ENCODE results near the gene BTN2A1. TPM values are rescaled to one million over a fixed set of nuclear protein-coding genes. Genes with fewer than 3 reads are reported as not detected.

Gene BTN2A1
- total and polyA plus RNA-seq, 2 donors from 2014 or later = 15.6 to 19.1 TPM

DNA sequence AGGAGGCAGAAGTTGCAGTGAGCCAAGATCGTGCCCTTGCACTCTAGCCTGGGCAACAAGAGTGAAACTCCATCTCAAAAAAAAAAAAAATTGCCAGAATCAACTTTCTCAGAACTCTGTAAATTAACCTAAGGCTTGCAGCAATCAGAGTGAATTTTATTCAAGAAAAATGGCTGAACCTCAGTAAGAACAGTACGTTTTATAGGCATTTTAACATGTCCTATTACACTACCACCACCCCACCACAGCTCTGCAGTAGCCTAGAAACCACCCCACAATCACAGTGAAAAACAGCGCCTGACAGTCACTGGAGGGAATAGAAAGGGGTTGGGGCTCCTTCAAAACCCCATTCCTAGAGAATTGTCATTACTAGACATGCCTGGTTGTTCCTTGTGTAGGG is 26.0 kb downstream of the BTN2A1 start:
- Histone ChIP-seq H3K4me3 (ENCODE audit: low read length in 3 of 3) (no peak overlapping the region), H3K9ac (ENCODE audit: low read length in 3 of 3) (no peak overlapping the region), H3K36me3 (ENCODE audit: control insufficient read depth in 2 of 3, insufficient read depth in 3 of 3, low read length in 3 of 3) (no peaks in the 10 kb centered on the region), H3K9me3 (ENCODE audit: control insufficient read depth in 2 of 3, insufficient read depth in 1 of 3, low read length in 3 of 3) (peaks cover 0 to 4% (median 0%) of the 10 kb centered on the region in 3 donors), H3K4me1 (ENCODE audit: control insufficient read depth in 2 of 3, insufficient read depth in 2 of 3, low read depth in 1 of 3, low read length in 3 of 3) (no peaks in the 10 kb centered on the region), H3K27me3 (ENCODE audit: control insufficient read depth, insufficient read depth, low read length) (no peaks in the 10 kb centered on the region), H3K27ac (ENCODE audit: low read depth in 2 of 2, low read length in 2 of 2) (no peak overlapping the region)
- DNase-seq (no peak), FAIRE-seq (no peak)
- TF ChIP-seq, protein P1, sequence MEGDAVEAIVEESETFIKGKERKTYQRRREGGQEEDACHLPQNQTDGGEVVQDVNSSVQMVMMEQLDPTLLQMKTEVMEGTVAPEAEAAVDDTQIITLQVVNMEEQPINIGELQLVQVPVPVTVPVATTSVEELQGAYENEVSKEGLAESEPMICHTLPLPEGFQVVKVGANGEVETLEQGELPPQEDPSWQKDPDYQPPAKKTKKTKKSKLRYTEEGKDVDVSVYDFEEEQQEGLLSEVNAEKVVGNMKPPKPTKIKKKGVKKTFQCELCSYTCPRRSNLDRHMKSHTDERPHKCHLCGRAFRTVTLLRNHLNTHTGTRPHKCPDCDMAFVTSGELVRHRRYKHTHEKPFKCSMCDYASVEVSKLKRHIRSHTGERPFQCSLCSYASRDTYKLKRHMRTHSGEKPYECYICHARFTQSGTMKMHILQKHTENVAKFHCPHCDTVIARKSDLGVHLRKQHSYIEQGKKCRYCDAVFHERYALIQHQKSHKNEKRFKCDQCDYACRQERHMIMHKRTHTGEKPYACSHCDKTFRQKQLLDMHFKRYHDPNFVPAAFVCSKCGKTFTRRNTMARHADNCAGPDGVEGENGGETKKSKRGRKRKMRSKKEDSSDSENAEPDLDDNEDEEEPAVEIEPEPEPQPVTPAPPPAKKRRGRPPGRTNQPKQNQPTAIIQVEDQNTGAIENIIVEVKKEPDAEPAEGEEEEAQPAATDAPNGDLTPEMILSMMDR (IDR thresholded peaks at IDR 0.05; ENCODE audit: borderline replicate concordance, extremely low read depth, insufficient read depth) = no peak
- intact Hi-C loops (cut with DNase I) = no loop called here

DNA sequence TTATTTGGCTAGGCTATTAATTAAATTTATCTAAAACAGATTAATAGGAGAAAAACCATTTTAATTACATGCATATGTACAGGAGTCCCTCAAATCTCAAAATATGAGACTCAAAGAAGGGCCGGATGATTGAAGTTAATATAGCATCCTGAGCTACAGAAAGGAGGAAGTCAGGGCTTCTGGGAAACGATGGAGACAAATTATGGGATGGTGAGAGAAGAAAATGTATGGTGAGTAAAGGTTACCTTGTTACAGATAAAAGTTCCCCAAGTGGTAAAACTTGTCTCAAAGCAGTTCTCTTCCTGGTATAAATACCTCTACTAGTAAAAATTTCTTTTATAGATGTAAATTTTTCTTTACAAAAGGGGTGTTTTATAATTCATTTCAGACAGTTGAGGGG is 26.4 kb downstream of the BTN2A1 start:
- Histone ChIP-seq H3K36me3 (ENCODE audit: control insufficient read depth in 2 of 3, insufficient read depth in 3 of 3, low read length in 3 of 3) (no peaks in the 10 kb centered on the region), H3K27ac (ENCODE audit: low read depth in 2 of 2, low read length in 2 of 2) (no peak overlapping the region), H3K4me1 (ENCODE audit: control insufficient read depth in 2 of 3, insufficient read depth in 2 of 3, low read depth in 1 of 3, low read length in 3 of 3) (no peaks in the 10 kb centered on the region), H3K4me3 (ENCODE audit: low read length in 3 of 3) (no peak overlapping the region), H3K9me3 (ENCODE audit: control insufficient read depth in 2 of 3, insufficient read depth in 1 of 3, low read length in 3 of 3) (peaks cover 0 to 4% (median 0%) of the 10 kb centered on the region in 3 donors), H3K27me3 (ENCODE audit: control insufficient read depth, insufficient read depth, low read length) (no peaks in the 10 kb centered on the region), H3K9ac (ENCODE audit: low read length in 3 of 3) (no peak overlapping the region)
- TF ChIP-seq, protein P1 (IDR thresholded peaks at IDR 0.05; ENCODE audit: borderline replicate concordance, extremely low read depth, insufficient read depth) = no peak
- FAIRE-seq (no peak), DNase-seq (no peak)
- intact Hi-C loops (cut with DNase I) = no loop called here

DNA sequence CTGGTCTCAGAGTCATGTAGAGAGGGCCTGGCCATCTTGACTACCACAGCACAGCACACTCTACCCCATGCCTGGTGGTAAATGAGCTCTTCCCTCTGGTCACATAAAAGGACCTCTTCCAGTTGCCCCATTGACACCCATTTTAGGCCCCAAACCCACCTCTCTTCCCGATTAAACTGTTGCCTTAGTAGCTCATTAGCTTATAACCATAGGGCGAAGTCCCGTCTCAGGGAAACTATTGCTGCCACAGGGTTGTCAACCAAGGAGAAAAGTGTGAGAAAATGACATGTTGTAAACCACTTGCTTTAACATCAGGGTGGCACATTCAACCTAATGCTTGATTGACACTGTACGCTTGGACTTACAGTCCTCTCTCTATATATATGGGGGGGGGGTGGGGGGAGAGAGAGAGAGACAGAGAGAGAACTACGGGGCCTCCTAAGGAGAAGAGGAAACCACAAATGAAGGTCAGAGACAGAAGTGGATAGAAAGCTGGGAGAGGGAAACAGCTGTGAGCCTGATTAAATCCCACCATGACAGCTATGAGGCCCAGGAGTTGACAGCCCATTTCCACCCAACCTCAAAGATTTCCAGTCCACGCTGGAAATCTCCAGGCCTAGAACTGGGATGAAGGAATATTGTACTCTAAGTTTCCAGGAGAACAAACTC is 27.5 kb downstream of the BTN2A1 start:
- FAIRE-seq (no peak), DNase-seq (no peak)
- intact Hi-C loops (cut with DNase I) = no loop called here
- H3K36me3 ChIP-seq (ENCODE audit: control insufficient read depth in 2 of 3, insufficient read depth in 3 of 3, low read length in 3 of 3) = no peaks in the 10 kb centered on the region
- no peak overlapping the region for H3K4me3 ChIP-seq (ENCODE audit: low read length in 3 of 3)
- H3K27ac ChIP-seq (ENCODE audit: low read depth in 2 of 2, low read length in 2 of 2) = no peak overlapping the region
- no peak overlapping the region for H3K9ac ChIP-seq (ENCODE audit: low read length in 3 of 3)
- peaks cover 0 to 4% (median 0%) of the 10 kb centered on the region in 3 donors for H3K9me3 ChIP-seq (ENCODE audit: control insufficient read depth in 2 of 3, insufficient read depth in 1 of 3, low read length in 3 of 3)
- H3K4me1 ChIP-seq (ENCODE audit: control insufficient read depth in 2 of 3, insufficient read depth in 2 of 3, low read depth in 1 of 3, low read length in 3 of 3) = no peaks in the 10 kb centered on the region
- no peaks in the 10 kb centered on the region for H3K27me3 ChIP-seq (ENCODE audit: control insufficient read depth, insufficient read depth, low read length)
- TF ChIP-seq, protein P1 (IDR thresholded peaks at IDR 0.05; ENCODE audit: borderline replicate concordance, extremely low read depth, insufficient read depth) = no peak

DNA sequence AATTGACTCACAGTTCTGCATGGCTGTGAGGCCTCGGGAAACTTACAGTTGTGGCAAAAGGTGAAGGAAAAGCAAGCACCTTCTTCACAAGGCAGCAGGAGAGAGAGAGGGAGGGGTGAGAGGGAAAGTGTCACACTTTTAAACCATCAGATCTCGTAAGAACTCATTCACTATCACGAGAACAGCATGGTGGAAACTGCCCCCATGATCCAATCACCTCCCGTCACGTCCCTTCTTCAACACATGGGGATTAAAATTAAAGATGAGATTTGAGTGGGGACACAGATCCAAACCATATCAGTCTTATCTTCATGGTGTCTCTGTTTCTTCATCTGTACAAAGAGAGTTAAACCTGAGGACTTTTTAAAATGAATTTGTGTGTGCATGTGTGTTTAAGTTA is 28.6 kb downstream of the BTN2A1 start:
- TF ChIP-seq, protein P1 (IDR thresholded peaks at IDR 0.05; ENCODE audit: borderline replicate concordance, extremely low read depth, insufficient read depth) = no peak
- Histone ChIP-seq H3K9me3 (ENCODE audit: control insufficient read depth in 2 of 3, insufficient read depth in 1 of 3, low read length in 3 of 3) (peaks cover 0 to 4% (median 0%) of the 10 kb centered on the region in 3 donors), H3K27ac (ENCODE audit: low read depth in 2 of 2, low read length in 2 of 2) (no peak overlapping the region), H3K36me3 (ENCODE audit: control insufficient read depth in 2 of 3, insufficient read depth in 3 of 3, low read length in 3 of 3) (no peaks in the 10 kb centered on the region), H3K4me1 (ENCODE audit: control insufficient read depth in 2 of 3, insufficient read depth in 2 of 3, low read depth in 1 of 3, low read length in 3 of 3) (no peaks in the 10 kb centered on the region), H3K9ac (ENCODE audit: low read length in 3 of 3) (no peak overlapping the region), H3K4me3 (ENCODE audit: low read length in 3 of 3) (no peak overlapping the region), H3K27me3 (ENCODE audit: control insufficient read depth, insufficient read depth, low read length) (no peaks in the 10 kb centered on the region)
- intact Hi-C loops (cut with DNase I) = no loop called here
- no peak for FAIRE-seq
- DNase-seq = no peak
